NCI-H460 (cell line): ENCODE measurements around the gene CDC73. TPM values are rescaled to one million over a fixed set of nuclear protein-coding genes. Genes with fewer than 3 reads are reported as not detected.
"Not testable (repeated sequence)": the region's sequence is repeated elsewhere in the genome, so short reads cannot be mapped to it uniquely, and the experiment has no call there.

Experiments used
- DNase-seq: peaks from one replicate; pipeline ENCODE4 v3.0.0-alpha.2; 2016; ENCODE audit warnings: low read depth; ENCODE audit errors: extremely low read depth
- total RNA-seq: library from RNA; depleted of rRNA; stranded (reverse); fragments of >200 nt; shearing (Covaris generic); gene quantifications from 2 replicates; pipeline ENCODE4 v1.2.3, GENCODE V29; 2014

CDC73 gene
- total RNA-seq, 1 experiment from 2014 or later = 42.8 TPM

DNA sequence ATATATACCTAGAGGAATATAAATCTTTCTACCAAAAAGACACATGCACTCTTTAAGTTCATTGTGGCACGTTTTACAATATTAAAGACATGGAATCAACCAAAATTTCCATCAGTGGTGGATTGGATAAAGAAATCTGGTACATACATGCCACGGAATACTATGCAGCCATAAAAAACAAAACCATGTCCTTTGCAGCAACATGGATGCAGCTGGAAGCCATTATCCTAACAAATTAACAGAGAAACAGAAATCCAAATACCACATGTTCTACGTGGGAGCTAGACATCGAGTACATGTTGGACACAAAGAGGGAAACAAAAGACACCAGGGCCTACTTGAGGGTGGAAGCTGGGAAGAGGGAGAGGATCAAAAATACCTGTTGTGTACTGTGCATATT is 97.6 kb downstream of the CDC73 start:
- no peak for DNase-seq

DNA sequence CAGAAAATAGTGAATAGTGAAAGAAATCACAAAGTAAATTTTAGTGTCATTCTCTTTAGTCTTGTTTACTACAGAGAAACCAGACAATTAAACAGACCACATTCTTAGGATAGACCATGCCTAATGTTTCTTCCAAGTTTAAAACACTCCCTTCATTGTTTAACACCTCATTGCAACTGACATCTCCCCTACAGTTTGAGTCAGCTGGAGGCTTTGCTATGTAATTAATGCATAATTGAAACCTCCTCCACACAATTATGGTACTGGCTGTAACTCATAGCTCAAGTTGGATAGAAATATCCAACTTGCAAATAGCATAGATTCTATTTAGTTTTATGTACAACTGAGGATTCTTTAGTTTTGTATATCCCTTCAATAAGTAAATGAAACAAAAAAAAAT is 99.8 kb downstream of the CDC73 start:
- DNase-seq = no peak

DNA sequence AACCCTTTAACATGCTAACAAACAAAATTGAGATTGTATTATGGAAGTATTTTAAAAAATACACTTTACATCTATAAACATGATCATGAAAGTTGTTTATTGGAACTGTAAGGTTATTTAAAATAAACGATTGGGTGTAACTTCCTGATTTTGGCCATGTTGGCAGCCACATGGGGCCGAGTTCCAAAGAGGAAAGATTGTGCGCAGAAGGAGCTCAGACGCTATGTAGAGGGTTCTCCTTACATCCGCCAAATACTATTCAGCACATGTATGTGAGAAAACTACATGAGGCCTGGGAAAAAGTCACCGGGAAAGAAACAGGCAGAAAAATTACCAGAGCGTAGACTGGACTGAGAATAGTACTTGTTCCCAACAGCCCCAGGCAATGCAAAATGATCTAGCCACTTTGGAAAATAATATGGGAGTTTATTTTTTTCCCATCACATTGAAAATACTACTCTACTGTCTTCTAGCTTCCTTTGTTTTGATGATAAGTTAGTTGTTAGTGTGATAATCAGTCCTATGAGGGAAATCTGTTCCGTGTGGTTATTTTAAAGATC is 100.3 kb downstream of the CDC73 start:
- no peak for DNase-seq

DNA sequence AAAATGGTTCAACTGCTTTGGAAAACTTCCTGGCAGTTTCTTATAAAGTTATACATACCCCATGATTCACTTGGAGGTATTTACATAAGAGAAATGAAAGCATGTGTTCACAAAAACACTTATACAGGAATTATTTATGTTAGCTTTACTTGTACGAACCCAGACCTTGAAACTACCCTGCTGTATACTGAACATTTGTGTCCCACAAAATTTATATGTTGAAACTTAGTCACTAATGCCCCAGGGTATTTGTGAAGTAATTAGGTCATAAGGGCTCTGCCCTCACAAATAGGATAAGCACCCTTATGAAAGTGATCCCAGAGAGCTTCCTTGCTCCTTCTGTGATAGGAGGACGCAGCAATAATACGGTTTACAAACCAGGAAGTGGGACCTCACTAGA is 107.3 kb downstream of the CDC73 start:
- DNase-seq = no peak

DNA sequence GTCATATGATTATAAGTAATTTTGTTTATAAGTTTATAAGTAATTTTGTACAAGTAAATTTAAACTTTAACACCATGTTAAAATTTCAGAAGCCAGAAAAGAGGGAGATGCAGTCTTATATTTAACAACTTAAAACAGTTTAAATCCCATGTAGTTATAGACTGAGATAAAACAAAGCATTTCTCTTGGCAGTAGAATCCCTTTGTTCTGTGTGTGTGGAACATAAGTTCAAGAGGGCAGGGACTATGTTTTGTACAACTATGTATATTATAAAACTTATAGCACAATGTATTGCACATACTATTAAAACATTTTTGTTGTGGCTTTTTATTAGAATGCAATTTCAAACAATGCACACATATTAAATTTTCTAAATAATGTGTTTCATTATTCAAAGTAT is 109.3 kb downstream of the CDC73 start:
- DNase-seq = not testable (repeated sequence)

DNA sequence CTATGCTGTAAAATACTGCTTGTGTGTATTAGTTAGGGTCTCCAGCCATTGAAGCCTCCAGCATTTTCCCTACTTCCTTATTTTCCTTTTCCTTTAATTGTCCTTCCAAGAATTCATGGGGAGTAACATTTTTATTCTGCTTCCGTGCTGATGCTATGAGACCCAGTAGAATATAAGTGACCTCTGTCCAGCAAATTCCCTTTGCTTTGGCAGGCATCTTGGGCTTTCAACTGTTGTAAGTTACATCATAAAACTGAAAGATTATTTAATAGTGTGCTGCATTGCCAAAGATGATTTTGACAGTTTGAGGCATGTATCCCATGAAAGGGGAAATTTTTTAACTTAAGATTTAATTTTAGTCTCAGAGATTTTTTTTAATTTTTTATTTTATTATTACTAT is 112.7 kb downstream of the CDC73 start:
- no peak for DNase-seq

DNA sequence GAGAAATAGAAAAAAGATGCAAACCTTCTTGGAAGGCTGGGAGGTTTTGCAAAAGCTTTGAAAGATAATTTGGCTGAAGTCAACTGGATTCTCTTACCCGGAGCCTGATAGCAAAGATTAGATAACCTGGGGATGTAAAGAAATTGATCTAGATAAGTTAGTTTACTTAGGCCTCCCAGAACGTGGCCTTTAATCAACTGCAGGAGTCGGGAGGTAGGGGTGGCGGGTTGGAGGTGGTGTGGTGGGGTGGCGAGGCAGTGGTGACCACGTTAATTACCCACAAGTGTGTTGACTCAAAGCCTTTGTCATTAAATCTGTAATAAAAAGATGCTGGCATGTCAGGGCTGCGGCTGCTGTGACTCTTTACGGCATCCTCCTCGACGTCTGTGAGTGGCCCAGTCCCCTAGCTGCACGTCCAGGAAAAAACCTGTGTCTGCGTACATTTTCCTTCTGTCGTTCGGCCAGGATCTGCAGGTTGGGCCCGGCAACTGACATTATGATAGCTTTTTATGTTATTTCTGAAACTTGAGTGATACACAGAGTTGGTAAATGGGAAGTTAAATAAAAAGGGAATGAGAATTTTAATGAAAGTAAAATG is 115.6 kb downstream of the CDC73 start:
- no peak for DNase-seq

DNA sequence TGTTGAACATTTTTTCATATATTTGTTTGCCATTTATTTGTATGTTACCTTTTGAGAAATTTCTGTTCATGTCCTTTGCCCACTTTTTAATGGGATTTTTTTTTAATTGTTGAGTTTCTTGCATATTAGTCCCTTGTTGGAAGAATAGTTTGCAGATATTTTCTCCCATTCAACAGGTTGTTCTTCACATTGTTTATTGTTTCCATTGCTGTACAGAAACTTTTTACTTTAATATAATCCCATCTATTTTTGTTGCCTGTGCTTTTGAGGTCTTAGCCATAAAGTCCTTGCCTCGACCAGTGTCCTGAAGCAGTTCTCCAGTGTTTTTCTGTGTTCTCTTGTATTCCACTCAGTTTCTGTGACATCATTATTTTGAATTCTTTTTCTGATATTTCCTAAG is 118.8 kb downstream of the CDC73 start:
- DNase-seq = no peak

DNA sequence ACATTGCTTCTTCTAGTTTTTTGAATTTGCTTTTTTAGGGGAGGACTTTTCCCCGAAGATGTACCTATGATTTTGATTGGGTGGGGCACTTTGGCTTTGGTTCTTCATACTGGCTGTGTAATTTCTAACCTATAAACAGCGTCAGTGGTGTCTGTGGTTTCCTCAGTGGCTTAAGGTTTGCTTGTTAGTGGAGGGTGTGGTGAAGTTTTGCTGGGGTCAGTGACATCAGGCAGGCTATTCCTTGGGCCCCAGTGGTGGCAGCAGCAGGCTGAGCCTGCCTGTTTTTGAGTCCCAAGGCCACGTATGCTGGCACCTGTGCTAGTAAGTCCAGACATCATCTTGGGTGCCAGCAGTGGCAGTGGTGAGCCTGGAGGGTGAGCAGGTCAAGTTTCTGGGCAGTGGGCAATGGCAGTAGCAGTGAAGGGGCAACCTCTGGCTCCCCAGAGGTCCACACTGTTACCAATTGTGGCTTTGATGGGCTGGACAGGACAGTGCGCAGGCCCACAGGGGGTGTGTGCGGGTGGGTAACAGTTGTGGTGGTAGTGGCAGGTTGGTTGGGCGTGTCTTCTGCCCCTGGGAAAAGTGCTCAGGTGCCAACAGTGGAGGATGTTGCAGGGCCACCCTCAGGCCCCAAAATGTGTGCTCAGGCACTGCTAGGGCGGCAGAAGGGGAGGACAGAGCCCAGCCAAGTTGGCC is 119.4 kb downstream of the CDC73 start:
- DNase-seq = no peak

DNA sequence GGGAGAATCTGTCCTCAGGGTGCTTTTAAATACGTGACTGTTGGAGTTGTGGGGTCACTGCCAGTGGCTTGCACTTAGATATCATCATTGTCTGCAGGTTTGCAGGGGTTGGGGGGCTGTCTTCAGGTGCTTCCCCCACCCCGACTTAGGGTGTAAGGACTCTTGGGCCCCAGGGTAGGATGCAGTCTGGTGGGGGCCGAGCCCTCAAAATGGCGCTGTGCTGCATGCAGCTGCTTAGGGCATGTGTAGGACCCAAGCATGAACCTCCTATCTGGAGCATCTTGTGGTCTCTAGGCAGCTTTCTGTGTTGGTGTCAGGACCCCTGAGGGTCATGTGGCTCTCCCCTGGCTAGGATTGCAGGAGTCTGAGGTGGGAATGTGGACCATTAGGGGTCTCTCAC is 120.2 kb downstream of the CDC73 start:
- no peak for DNase-seq

DNA sequence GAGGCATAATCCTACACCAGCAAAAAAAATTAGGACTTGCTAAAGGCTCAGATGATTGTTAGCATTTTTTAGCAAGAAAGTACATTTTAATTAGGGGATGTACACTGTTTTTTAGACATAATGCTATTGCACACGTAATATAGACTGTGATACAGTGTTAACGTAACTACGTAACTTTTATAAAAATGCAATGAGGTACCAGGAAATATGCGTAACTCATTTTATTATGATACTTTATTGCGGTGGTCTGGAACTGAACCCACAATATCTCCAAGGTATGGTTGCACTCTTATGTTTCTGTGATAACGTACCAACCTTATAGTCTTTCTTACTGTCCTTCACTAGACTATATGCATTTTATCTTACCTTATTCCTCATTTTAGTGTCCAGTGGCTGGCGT is 127.4 kb downstream of the CDC73 start:
- no peak for DNase-seq

DNA sequence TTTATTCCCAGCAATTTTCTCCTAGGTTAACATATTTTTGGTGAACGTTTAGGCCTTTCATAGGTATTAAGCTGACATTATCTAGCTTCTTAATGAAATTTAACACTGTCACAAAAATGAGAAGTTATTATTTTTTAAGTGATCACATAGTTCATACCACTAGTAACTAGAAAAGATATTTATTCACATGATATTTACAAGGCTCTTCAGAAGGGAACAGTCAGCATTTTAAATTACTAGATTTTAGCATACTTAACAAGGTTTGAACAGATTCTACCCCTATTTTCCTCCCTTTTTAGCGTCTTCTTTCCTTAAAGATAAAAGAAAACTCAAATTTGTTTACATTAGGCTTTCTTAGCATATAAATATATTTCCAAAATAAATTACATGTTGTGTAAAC is 130.1 kb downstream of the CDC73 start:
- DNase-seq = no peak

DNA sequence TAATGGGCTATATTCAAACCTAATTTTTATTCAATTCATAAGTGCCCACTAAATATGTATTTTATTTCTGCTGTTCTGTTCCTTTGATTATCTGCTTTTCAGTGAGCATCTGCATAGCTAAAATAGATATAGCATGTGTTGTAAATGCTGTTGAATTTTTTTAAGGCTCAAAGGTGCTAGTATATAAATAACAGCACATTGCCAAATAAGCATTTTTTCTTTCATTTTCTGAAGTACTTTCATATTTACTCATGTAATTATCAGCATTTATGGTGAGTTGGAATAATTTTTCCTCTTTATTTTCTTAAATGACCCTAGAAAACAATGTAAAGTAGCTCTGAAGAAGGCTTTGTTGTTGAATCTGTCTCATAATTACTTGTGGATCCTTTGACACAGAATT is 134.2 kb downstream of the CDC73 start:
- no peak for DNase-seq

DNA sequence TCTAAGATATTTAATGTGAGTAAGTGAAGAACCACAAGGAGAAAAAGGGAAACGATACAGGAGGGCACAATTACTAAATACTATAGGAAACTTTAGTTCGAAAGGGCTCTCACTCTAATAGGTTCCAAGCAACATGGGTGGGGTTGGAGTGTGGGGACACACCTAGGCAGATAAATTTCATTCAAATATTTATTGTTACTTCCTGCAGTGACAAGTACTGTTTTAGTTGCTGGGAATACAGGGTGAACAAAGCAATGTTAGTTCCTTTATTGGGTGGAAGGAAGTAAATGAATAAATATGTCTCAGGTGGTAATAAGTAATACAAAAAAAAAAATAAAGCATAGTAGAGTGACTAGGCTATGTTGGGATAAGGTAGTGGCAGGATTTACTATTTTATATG is 137.8 kb downstream of the CDC73 start:
- DNase-seq = no peak

DNA sequence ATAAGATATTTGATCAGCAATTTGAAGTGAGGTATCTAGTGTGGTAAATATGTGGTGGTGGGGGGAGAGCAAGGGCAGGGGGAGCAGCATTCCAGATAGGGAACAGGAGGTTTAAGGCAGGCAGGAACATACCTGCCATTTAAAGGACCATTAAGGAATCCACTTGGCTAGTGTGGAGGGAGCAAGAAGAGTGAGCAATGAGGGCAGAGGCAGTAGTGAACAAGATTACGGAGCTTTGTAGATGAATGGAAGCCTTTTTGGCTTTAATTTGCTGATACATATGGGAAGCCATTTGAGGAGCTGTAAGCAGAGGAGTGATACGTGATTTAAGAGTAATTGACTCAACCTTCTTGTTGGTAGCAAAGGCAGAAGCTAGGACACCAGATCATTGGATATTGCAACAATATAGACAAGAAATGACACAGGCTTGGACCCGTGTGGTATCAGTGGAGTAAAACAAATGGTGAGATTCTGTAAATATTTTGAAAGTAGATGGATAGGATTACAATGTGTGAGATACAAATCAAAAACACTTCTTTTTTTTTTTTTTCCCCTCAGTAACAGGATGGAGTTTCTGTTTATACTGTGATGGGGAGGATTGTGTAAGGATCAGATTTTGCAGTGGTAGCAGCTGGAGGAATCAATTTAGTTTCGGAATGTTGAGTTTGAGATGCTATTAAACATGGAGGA is 138.4 kb downstream of the CDC73 start:
- no peak for DNase-seq

DNA sequence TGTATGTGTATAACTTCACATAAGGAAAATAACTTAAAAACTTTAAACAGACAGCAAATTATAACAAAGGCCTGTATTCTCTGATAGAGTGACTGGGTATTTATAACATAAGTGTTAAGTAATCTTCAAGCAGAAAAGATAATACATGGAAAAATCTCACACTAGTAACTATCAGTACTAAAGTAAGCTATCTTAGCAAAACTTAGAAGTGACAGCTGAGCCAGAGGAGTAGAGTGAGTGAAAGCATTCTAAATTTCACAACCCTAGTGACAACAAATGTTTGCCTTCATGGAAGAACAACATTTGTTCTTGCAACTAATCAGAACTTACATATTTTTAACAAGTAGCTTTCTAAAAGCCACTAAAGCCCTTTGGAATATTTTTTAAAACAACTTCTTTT is 139.1 kb downstream of the CDC73 start:
- DNase-seq = no peak

DNA sequence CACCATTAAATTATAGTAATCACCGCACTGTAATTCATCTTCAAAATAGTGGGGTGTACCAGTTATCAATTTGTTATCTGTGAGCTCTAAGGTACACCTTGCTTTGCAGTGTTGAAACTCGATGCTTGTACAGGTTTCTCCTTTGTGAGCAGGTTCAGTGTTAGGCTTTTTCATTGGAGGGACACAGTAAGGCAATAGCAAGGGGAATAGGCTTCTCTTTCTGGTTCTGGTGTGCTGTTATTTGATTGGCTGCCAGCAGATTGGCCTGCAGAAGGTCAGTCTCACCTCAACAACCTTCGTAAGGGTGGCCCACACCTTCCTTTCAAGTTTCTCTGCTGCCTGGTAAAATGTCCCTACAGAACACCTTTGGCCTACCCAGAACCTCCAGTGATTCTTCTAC is 140.8 kb downstream of the CDC73 start:
- no peak for DNase-seq

DNA sequence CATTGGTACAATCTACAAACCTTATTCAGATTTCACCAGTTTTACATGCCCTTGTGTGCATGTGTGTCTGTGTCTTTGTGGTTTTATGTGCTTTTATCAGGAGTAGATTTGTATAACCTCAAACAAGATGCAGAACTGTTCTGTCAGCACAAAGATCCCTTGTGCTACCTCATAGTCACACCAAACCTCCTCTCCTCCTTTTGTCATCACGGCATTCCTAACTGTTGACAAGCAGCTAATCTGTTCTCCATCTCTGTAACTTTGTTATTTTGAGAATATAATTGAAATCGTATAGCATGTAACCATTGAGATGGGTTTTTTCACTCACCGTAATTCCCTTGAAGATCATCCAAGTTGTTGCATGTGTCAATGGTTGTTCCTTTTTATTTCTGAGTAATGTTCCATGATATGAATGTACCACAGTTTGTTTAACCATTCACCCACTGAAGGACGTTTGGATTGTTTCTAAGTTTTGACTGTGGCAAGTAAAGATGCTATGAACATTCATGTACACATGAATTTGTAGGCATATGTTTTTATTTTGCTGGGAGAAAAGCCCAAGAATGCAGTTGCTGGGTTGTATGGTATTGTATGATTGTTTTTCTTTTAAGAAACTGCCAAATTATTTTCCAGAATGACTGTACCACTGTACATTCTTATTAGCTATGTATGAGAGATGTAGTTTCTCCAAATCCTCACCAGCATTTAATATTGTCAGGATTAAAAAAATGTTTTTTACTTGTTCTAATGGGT is 142.7 kb downstream of the CDC73 start:
- no peak for DNase-seq

DNA sequence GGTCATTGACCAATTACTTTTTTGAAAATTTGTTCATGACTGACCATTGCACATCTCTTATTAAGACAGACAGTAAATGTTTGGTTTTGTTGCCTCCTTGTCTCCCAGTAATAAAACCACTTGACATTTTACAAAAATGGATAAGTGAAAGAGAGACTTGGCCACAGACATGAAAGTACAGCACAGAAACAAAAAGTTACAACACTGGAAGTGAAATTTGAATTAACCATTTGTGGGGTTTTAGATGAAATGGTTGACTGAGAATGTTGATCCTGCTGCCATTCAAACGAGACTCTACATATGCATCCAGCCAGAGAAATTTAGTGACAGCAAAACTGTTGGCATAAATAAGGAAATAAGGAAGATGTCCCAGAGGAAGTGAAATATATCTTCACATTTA is 143.9 kb downstream of the CDC73 start:
- no peak for DNase-seq

DNA sequence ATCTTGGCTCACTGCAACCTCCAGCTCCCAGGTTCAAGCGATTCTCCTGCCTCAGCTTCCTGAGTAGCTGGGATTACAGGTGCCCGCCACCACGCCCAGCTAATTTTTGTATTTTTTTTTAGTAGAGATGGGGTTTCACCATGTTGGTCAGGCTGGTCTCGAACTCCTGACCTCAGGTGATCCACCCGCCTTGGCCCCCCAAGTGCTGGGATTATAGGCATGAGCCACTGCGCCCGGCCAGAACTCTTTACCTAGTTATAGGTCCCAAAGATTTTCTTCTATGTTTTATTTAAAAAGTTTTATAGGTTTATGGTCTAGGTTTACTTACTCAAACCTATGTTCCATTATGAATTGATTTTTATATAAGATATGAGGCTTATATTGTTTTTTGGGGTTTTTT is 145.0 kb downstream of the CDC73 start:
- DNase-seq = not testable (repeated sequence)

DNA sequence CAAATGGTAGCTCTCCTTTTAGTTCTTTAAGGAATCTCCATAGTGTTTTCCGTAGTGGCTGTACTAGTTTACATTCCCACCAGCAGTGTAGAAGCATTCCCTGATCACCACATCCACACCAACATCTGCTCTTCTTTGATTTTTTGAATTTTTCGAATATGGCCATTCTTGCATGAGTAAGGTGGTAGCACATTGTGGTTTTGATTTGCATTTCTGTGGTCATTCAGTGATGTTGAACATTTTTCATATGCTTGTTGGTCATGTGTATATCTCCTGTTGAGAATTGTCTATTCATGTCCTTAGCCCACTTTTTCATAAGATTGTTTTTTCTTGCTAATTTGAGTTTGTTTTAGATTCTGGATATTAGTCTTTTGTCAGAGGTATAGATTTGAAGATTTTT is 149.2 kb downstream of the CDC73 start:
- no peak for DNase-seq
